DMS53 treated with DMSO at 0.1 percent for 48 hours (cell line): ENCODE measurements around the gene PADI1.
"Not testable (repeated sequence)": the region's sequence is repeated elsewhere in the genome, so short reads cannot be mapped to it uniquely, and the experiment has no call there.

Experiments
- DNase-seq: peaks from one replicate; lab custom pipeline; 2025; ENCODE audit not compliant: unreplicated experiment; lab: John Stamatoyannopoulos, UW

PADI1 gene

DNA sequence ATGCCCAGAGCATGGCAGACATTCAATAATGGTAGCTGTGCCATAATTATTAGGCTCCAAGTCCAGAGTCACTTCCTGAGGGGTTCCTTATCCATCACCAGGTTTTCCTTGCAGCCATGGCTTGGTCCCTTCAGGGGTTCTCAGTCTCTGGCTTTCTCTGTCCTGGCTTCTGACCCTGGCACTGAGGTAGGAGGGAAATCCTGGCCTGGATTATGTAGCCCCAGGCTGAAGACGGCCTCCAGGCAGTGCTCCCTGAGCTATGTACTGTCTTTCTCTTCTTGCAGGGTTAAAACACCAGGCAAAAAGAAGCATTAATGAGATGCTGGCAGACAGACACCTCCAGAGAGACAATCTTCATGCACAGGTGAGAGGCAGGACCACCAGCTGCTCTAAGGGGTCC lies 34.5 kb downstream of the PADI1 start:
- peak; percentile 66 for DNase-seq

DNA sequence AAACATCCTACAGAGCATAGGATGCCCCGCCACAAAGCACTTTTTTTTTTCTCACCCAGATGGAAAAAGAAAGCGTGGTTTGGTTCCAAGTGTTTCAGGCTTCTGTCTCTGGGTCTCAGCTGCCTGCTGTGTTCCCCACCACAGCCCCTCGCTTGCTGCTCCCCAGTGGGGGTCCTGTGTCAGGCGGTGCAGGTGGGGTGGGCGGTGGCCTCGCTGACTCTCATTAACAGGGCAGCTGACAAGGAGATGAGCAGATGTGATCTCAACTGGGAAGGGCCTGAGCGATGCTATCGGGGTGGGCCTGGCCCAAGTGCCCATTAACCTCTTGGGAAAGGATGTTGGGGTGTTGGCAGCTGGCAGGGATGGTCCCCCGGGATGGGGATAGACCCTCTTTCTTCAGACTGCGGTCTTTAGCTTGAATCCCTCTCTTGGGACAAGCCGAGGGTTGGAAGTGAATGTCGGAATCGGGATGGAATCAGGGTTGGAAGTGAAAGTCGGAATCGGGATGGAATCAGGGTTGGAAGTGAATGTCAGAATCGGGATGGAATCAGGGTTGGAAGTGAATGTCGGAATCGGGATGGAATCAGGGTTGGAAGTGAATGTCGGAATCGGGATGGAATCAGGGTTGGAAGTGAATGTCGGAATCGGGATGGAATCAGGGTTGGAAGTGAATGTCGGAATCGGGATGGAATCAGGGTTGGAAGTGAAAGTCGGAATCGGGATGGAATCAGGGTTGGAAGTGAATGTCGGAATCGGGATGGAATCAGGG lies 36.3 kb downstream of the PADI1 start:
- DNase-seq = not testable (repeated sequence)

DNA sequence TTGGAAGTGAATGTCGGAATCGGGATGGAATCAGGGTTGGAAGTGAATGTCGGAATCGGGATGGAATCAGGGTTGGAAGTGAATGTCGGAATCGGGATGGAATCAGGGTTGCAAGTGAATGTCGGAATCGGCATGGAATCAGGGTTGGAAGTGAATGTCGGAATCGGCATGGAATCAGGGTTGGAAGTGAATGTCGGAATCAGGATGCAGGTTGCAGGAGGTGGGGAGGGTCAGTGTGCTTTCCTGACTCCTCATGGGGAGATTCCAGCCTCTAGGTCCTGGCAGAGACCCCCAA lies 36.8 kb downstream of the PADI1 start:
- DNase-seq = not testable (repeated sequence)

DNA sequence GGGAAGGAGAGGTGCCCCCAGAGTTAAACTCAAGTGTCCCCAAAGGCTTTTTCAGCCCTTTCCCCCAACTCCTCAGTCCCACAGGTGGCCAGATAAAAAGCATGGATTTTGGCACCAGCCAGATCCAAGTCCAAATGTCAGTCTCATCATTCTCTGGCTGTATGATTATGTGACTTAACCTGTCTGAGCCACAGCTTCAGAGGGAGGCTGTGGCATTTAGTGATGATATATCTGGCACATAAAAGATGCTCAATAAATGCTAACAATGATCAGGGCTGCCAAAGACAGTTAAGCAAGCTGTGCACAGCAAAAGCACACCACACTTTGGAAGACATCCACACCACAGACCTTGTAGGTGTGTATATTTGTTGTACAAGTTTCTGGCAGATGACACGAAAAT lies 38.3 kb downstream of the PADI1 start:
- DNase-seq = no peak

DNA sequence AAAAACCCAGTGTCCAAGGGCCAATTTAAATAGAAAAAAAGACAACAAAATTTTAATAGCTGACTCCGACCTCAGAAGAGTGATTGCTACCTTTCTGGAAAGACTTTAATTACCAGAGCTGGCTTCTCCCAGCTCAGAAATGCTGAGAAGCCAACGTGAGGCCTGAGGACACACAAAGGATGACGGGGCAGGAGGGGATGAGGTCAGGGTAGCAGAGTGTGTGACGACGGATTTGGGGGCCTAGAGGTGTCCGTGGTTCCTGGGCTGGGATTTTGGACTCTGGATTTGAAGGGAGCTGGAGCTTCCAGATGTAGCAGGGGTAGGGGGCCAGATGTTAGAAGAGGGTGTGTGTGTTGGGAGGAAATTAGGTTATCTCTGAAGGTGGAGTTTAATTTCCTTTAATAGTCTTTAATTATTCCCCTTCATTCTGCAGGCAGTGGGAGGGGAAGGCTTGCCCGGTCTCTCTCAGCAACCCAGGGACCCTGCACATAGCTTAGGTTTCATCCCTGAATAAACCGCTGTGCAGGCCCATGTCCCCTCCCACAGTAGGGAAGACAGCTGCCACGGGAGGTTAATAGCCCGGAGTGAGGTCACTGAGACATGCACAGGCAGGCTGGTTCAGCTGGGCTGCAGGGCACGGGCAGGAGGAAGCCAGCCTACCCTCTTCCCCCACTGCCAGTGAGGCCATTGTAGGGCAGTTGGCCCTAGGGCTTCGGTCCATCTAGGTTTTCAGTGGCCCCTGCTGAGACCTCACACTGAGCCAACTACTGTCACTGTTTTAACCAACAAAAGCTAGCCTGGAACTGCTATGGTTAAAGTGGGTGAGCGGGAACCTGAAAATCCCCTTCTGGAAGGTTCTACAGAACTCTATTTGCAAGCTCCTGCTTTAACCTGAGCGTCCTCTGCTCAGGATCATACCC lies 40.2 kb downstream of the PADI1 start:
- no peak for DNase-seq

DNA sequence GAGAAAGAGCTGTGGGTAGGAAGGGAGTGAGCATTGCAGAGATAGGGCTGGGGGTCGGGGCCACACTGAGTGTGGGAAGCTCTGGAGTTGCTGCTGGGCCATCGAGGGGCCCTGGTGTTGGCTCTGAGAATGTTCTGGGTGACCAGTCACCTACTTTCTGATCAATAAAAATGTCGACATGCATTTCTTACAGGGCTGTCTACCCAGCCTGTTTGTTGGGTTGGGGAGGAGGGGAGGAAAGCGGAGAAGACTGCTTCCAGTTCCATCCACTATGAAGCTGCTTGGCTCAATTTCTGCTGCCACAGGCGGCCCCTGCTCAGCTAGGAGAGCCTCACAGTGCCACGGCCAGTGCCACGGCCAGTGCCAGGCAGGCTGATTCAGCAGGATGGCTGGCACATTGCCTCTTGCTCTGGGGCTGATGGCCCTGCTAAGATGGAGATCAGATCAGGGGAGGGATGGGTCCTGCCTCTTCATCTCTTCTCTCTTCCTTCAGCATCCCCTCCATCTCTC lies 40.9 kb downstream of the PADI1 start:
- no peak for DNase-seq

DNA sequence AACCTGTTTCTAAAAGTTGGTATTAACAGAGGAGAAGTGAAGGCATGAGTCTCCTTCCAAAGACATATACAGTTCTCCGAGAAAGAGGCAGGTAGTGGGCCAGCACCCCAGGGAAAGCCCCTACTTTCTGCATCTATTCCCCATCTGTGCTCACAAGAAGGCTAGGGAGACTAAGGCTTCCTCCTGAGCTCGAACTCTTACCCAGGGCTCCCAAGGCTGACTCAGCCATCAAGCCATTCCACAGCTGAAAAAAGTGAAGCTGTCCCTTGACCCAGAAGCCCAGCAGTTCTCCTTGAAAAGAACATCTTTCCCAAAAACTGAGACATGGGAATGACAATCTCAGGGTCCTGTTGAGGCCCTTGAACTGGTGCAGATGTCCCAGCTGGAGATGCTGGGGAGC lies 42.0 kb downstream of the PADI1 start:
- DNase-seq = no peak

DNA sequence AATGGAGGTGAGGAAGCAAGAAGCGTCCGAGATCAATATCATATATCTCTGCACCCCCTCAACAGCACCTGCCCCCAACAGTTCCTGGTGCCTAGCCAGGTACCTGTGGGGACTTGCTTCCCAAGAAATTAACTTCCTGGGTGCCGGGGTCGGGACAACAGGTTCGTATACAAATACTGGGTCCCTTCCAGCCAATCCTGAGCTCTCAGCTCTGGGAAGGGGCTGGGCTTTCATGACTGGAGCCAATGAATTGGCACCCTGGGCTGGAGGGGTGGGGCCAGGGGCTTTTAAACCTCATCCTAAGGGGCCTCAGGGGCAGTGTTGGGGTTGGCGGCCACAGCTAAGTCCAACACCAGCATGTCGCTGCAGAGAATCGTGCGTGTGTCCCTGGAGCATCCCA lies 43.9 kb downstream of the PADI1 start, which contains the start of gene PADI3:
Gene PADI3, plus strand, starts transcription at position 318 of the 400 bp plus-strand sequence. Its CDS starts 40 bp downstream, at position 358.
- DNase-seq = no peak

DNA sequence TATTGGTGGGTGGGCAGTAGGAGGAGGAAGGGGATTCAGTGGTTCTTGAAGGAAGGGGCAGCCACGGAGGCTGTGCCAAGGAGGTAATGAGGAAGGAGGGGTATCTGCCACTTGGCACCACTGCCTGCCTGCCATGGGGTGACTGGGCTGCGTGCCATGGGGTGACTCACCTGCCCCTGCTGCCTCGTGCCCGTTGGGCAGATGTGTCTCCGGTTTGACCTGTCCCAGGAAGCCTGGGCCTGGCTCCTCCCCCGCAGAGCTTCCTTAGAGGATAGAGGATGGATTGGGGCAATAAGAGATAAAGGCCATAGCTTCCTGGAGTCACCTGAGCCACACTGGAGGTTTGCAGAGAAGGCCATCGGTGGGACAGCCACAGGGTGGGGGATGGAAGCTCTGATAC lies 45.7 kb downstream of the PADI1 start:
- peak; percentile 16 for DNase-seq

DNA sequence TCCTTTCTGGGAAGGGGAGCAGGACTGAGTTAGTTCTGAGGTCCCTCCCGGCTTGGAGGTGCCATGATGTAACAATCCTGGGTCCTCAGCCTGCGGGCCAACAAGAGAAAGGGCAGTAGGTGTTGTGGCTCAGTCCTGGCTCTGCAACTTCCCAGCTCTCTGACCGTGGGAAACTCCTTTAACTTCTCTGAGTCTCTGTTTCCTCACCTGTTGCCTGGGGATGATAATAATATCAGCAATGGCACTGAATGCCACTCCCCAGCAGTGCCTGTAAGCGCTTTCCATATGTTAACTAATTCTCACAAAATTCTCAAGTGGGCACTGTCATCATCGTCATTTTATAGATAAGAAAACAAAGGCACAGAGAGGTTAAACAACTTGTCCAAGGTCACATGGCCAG lies 46.3 kb downstream of the PADI1 start:
- no peak for DNase-seq

DNA sequence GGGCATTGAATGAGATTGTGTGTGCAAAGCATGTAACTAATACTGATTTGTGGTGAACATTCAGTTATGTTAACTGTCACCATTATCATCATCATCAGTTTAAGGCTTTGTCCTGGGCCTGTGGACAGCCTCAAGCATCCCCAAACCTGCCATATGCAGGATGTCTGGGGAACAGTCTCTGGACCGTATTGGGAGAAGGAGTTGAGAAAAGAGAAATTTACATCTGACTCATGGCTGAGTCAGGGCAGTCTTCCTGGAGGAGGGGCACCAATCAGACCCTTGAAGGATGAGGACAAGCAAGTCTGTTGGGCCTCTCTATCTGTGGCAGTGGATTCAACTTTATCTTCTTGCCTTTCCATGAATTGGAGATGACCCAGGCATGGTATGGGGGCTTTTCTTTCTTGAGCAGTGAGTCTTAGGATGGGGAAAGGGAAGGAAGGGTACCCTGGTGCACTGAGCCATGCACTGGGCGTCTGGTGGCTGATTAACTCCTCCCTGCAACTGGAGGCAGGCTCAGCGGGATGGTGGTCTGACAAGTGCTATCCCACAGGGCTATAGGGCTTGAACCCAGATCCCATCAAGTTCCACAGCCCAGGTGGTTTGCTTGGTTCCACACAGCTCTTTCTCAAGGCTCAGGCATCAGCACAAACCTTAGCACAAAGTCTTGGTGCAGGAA lies 46.9 kb downstream of the PADI1 start:
- no peak for DNase-seq

DNA sequence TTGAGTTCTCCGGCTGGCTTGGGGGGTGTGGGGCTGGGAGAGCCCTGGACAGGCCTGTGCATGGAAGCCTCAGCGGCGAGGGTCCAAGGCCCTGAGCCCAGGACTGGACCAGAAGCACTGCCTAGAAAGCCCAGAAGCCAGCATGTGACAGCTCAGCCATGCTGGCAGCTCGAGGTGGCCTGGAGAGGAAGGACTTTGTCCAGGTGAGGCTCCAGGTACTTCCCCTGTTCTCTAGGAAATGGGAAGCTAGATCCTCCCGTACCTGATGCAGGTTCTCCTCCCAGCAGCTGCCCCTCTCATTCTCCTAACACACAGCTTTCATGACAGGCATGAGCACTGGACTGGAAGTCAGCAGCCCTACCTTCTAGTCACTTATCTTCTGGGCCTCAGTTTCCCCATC lies 50.4 kb downstream of the PADI1 start:
- no peak for DNase-seq

DNA sequence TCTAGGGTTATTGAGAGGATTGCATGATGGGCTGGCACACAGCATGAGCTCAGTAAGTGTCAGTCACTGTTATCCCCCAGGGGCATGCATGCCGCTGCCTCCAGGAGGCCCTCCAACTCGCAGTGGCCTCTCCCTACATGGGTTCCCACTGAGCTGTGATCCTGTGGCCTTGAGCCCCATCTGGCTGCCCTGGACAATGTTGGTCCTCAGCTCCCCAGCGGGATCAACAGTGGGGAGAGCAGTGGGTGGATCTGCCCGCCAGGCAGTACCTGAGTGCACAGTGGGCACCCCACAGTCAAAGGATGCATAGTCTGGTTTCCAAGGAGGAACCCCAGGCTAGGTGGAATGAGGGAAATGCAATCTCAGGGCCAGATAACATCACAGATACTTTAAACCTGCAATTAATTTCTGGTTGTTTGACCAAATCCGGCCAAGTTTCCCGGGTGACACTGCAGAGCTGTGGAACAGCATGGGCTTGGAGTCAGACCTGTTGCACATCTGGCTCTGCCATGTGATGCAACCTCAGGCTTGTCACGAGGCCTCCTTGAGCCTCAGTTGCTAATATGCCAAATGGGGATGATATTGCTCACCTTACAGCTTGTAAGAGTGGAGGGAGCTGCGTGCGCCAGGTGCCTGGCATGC lies 53.3 kb downstream of the PADI1 start:
- no peak for DNase-seq

DNA sequence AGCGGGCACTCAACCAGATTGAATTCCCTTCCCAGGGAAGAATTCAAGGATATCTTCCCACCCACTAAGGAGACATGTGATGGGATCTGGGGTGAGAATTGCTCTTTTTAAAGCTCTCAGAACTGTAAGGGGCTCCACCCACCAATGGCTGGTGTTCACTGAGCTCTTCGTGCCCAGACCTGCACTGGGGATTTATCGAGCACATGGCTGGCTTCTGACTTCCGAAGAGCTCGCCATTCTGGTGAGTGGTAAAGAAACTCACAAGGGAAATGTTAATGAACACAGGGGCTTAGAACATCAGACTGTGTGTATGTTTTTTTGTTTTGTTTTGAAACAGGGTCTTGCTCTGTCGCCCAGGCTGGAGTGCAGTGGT lies 53.8 kb downstream of the PADI1 start:
- DNase-seq = no peak

DNA sequence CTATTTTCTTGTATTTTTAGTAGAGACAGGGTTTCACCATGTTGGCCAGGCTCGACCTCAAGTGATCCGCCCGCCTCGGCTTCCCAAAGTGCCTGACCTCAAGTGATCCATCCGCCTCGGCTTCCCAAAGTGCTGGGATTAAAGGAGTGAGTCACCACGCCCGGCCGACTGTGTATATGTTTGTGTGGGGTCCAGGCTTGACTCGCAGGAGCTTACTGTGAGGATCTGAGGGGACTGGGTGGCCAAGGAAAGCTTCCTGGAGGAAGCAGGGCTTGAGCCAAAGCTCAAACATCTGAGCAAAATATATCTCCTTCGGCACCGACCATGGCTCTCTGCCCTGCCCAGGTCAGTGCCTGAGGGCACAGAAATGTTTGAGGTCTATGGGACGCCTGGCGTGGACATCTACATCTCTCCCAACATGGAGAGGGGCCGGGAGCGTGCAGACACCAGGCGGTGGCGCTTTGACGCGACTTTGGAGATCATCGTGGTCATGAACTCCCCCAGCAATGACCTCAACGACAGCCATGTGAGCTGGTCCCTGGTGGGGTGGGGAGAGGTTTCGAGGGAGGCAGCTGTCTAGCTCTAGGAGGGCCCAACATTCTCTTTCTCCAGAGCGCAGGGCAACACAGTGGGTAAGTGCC lies 54.4 kb downstream of the PADI1 start:
- no peak for DNase-seq

DNA sequence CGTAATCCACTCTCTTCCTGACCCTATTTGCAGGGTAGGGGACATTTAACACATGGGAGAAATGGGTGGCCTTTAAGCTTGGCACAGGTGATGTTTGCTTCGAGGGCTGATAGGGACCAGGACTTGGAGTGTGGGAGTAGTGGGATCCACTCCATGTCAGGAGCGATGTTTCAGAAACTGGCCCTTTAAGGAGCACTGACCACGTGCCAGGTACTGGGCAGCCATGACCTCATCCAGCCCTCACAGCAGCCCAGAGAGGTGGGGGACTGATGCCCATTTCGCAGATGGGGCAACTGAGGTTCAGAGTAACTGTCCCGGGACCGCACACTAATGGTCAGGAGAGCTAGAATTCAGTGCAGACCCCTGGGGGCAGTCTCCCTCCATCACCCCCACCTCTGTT lies 55.3 kb downstream of the PADI1 start:
- DNase-seq = no peak

DNA sequence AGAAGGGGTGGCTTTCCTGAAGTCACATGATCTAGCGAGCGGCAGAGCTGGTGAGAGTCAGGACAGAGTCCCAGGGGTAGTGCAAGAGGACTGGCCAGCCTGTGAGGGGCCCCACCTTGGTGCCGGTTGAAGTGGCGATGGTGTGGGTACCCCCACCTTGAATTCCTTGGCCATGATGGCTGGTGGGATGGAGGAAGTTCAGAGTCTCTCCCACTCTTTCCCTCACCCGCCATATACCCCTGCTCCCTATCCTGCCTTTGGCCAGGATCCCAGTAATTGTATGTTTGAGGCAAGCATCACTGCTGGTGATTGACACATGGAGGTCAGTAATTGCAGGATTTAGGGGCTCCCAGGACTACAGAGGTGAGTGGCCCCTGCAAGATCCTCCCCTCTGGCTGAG lies 55.8 kb downstream of the PADI1 start:
- DNase-seq = no peak

DNA sequence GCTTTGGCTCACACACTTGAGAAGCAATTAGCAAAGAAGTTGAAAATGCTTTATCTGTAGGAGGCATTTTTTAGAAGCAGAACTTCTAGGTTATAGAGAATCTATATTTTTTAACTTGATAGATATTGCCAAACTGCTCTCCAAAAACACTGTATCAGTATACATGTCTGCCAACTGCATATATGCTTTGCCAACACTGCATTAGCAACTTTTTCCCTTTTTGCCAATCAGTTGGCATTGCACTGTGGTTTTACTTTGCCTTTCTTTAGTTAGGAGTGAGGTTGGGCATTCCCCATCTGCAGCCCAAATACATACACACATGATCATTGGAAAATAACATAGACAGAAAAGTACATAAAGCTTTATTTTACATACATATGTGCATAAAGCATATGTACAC lies 59.0 kb downstream of the PADI1 start:
- no peak for DNase-seq

DNA sequence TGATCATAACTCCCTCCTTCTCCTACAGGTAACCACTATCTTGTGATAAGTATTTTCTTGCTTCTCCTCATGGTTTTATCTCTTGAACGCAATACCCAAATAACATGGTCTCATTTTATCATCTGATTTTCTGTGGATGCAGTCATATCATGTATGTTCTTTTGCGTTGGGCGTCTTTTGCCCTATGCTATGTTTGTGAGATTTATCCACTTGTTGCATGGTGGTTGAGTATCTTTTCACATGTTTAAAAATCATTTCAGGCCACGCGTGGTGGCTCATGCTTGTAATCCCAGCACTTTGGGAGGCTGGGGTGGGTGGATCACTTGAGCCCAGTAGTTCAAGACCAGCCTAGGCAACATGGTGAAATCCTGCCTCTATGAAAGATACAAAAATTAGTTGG lies 59.5 kb downstream of the PADI1 start:
- no peak for DNase-seq

DNA sequence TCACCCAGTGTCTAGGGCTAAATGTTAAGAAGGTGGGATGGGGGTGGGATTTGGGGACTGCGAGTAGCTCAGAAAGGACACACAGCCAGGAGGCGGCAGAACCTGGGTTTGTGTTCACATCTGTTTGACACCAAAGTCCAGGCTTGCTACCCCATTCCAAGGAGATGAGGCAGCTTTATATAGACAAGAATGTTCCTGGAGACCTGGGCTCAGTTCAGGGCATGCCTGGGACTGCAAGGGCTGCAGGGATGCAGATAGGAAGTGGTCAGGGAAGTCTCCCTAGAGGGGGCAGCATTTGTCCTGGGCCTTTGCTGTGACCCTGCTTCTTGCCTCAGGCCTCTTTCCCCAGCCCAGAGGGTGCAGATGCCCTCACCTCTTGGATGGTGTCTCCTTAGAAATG lies 60.2 kb downstream of the PADI1 start:
- no peak for DNase-seq

DNA sequence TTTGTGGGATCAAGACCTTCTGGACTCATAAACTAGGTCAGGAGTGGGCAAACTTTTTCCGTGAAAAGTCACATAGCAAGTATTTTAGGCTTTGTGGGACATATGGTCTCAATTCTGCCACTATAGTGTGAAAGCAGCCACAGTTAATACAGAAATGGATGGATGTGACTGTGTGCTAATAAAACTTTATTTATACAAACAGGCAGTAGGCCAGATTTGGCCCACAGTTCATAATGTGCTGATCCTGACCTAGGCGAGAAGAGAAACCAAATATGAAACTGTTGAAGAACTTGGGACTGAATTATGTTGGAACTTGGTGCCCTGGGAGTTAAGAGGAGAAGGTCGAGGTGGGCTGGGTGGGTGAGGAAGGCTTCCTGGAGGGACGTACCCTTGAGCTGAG lies 61.0 kb downstream of the PADI1 start:
- no peak for DNase-seq
